Measurements from ENCODE around the gene CHRNB4.

DNA sequence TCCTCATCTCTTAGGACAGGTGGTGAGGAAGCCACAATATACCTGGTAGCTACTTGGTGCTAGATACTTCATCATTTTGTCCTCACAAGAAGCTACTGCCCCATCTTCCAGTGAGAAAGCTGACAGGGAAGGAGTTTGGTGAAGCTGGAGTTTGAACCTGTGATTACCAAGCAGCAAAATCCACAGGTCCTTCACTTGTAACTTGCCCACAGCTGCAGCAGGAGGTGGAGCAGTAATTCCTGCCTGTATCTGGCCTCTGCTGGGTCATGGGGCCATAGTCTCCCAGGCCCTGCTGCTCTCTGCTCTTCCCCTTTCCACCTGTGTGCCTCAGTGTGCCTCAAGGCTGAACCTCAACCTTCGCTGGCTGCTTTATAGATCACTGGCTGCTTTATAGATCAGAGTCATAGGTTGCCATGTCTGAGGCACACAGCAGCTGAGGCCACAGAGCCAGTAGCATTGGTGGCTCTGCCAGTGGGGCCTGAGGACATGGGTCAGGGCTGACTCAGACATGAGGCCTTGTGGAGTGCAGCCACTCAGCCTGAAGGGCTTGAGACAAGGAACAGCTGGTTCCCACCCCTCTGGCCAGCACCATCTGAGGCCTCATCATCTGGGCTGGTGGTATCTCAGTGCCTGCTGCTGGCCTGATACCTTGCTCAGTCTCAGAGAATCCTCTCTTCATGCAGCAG, 11.1 kb upstream of the CHRNB4 start:
- TF ChIP-seq, protein P1, sequence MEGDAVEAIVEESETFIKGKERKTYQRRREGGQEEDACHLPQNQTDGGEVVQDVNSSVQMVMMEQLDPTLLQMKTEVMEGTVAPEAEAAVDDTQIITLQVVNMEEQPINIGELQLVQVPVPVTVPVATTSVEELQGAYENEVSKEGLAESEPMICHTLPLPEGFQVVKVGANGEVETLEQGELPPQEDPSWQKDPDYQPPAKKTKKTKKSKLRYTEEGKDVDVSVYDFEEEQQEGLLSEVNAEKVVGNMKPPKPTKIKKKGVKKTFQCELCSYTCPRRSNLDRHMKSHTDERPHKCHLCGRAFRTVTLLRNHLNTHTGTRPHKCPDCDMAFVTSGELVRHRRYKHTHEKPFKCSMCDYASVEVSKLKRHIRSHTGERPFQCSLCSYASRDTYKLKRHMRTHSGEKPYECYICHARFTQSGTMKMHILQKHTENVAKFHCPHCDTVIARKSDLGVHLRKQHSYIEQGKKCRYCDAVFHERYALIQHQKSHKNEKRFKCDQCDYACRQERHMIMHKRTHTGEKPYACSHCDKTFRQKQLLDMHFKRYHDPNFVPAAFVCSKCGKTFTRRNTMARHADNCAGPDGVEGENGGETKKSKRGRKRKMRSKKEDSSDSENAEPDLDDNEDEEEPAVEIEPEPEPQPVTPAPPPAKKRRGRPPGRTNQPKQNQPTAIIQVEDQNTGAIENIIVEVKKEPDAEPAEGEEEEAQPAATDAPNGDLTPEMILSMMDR (IDR thresholded peaks at IDR 0.05) = no peak
- TF ChIP-seq POLR2A (IDR thresholded peaks at IDR 0.05) = no peak
